GM18861 (cell line): ENCODE results near the gene KBTBD13.

ENCODE experiments used
- ATAC-seq: cut with Tn5 transposase; IDR thresholded peaks from one replicate; pipeline ENCODE4 v1.9.1; 2021; ENCODE audit not compliant: unreplicated experiment

Gene KBTBD13

DNA sequence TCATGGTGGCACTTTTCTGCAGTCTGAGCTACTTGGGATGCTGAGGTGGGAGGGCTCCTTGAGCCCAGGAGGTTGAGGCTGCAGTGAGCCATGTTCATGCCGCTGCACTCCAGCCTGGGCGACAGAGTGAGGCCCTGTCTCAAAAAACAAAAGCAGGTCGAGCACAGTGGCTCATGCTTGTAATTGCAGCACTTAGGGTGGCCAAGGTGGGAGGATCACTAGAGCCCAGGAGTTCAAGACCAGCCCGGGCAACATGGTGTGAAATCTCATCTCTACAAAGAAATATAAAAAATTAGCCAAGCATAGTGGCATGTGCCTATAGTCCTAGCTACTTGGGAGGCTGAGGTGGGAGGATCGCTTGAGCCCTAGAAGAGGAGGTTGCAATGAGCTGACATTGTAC, 28.5 kb downstream of the KBTBD13 start:
- ATAC-seq = no peak

DNA sequence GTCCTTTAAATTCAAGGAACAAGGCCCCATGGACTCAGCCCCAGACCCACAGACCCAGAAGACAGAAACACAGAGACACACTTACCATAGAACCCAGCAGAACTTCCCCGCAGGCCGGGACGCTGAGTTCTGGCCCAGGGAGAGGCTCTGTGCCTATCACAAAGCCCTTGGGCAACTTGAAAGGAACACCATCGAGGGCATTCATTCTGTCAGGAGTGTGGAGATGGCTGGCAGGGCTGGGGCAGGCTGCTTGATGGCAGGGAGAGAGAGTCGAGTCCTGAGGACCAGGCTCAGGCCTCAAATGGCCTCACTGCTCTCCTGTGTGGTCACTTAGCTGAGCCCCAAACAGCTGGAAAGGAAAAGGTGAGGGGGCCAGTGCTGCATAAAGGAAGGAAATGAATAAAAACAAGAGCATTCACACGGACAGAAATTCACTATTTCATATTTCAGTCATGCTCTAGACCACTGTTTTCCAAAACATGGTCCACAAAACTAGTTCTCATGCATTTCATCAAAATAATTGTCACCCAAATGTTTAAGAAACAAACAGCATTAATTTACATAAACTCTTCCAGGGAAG, 29.6 kb downstream of the KBTBD13 start:
- no peak for ATAC-seq

DNA sequence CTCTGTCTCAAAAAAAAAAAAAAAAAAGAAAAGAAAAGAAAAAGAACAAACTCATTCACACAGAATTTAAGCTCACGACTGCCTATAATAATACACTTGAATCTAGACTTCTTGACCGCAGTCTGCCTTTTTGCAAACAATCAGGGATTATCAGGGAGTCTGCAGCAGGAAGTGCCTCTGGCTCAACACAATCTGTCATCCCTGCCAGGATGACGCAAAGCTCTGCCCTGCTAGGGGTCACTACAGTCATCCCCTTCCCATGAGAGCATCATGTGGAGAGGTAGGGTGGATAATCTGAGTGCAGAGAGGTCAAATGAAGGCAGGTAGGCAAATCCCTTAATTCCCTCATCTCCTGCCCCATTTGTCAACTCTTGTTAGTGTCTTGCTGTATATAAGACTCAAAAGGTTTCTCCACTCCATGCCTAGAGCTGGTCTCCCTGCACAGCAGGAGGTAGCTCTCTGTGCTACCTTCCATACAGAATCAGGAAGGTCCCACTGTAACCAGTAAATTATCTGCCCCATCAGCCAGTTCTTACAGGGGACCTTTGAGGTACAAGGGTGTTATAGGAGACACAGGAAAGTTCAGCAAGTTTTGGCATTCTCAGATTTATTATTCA, 34.2 kb downstream of the KBTBD13 start:
- no peak for ATAC-seq

DNA sequence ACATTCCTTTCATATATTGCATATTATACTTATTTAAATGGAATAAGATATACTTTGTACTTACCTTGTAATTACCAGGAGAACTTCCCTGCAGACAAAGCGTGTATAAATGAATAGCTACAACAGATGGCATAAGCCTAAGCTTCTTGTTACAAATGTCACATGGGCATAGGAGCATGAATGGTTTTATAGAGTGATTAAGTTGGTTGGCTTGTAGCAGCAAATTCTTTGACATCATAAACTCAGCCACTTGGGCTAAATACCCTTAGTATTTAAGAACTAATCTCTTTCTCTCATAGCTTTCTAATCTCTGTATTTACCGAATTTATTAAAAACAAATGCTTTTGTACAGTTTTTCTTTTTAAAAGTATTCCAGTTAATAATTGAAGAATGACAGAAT, 38.5 kb downstream of the KBTBD13 start, which contains the start of gene UBAP1L:
Gene UBAP1L, minus strand, starts transcription at position 115 of the 400 bp plus-strand sequence. CDS start 8,985 bp downstream, outside the sequence.
- ATAC-seq = no peak

DNA sequence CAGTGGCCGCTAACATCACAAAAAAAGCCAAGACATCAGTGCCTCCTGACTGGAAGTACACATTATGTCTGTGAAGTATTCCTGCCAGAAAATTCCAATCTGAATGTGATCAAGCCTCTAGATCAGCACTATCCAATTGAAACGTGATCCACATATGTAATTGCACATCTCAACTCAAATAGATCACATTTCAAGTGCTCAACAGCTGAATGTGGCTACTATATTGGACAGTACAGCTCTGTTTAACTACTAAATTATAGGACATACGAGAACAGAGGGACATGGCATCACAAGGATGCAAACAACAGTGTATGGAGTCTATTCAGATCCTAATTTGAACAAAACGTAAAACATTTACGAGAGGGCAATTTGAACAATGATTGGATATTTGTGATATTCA, 39.0 kb downstream of the KBTBD13 start:
- ATAC-seq = no peak
